ENCODE results near the gene TMEM37. TPM values are rescaled to one million over a fixed set of nuclear protein-coding genes. Genes with fewer than 3 reads are reported as not detected.

Gene TMEM37
- polyA plus RNA-seq, 1 of the 3 experiments (the other 2 are of a cell fraction) = 0.25 TPM

DNA sequence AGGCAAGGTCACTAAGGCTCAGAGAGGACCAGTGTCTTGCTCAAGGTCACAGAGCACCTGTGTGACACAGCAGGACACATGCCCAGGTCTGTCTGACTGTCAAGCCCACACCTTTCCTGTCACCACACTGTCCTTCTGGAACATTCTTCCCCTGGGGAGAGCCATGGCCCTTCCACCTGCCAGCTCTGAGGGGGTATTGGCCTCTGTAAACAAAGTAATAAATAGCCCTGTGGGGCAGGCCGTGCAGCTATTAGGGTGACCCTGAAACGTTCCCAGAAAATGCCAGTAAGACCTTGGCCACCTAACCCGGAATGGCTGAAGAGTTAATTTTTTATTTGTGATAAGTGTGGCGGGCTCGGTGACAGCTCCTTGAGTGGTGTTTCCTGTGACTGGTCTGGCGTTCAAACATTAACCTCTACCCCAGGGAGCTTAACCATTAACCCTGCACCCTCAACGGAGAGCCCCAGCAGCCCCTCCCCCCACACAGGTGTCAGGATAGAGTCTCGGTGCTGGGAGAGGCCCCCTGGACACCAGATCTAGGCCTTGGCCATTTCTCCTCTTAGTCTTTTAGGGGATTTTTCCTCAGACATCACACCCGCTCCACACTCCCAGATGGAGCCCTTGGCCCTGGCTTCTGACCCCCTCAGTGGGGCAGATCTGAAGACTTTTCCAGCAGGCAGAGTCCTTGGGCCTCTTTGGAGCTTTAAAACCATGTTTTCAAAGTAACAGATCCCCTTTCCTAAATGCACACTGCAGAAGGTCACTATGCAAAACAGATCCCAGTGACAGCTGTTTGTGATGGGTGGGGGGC, 56.0 kb downstream of the TMEM37 start:
- Histone ChIP-seq H3K36me3 (replicated peaks in 1 of 2; ENCODE audit: control insufficient read depth in 1 of 2, insufficient read depth in 2 of 2, low read length in 1 of 2) (no peaks in the 10 kb centered on the region), H2AFZ (ENCODE audit: low read depth) (no peak overlapping the region), H3K9me3 (no peaks in the 10 kb centered on the region), H3K4me3 (ENCODE audit: low read depth in 2 of 2, low read length in 1 of 2) (no peak overlapping the region), H3K4me2 (no peak overlapping the region), H4K20me1 (ENCODE audit: insufficient read depth) (no peaks in the 10 kb centered on the region), H3K9me2 (no peaks in the 10 kb centered on the region), H3K27ac (ENCODE audit: low read depth in 2 of 2, low read length in 1 of 2) (no peak overlapping the region), H3F3A (replicated peaks; ENCODE audit: insufficient read depth) (no peaks in the 10 kb centered on the region), H3K79me2 (ENCODE audit: insufficient read depth) (no peaks in the 10 kb centered on the region), H3K4me1 (ENCODE audit: control insufficient read depth in 1 of 2, insufficient read depth in 2 of 2, low read depth in 1 of 2, low read length in 1 of 2) (peaks cover 0 to 50% of the 10 kb centered on the region in 2 experiments; a peak in 1 of 4 replicates), H3K9ac (no peak overlapping the region), H3K27me3 (ENCODE audit: insufficient read depth) (no peaks in the 10 kb centered on the region)
- TF ChIP-seq, protein P1, sequence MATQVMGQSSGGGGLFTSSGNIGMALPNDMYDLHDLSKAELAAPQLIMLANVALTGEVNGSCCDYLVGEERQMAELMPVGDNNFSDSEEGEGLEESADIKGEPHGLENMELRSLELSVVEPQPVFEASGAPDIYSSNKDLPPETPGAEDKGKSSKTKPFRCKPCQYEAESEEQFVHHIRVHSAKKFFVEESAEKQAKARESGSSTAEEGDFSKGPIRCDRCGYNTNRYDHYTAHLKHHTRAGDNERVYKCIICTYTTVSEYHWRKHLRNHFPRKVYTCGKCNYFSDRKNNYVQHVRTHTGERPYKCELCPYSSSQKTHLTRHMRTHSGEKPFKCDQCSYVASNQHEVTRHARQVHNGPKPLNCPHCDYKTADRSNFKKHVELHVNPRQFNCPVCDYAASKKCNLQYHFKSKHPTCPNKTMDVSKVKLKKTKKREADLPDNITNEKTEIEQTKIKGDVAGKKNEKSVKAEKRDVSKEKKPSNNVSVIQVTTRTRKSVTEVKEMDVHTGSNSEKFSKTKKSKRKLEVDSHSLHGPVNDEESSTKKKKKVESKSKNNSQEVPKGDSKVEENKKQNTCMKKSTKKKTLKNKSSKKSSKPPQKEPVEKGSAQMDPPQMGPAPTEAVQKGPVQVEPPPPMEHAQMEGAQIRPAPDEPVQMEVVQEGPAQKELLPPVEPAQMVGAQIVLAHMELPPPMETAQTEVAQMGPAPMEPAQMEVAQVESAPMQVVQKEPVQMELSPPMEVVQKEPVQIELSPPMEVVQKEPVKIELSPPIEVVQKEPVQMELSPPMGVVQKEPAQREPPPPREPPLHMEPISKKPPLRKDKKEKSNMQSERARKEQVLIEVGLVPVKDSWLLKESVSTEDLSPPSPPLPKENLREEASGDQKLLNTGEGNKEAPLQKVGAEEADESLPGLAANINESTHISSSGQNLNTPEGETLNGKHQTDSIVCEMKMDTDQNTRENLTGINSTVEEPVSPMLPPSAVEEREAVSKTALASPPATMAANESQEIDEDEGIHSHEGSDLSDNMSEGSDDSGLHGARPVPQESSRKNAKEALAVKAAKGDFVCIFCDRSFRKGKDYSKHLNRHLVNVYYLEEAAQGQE (IDR thresholded peaks at IDR 0.05; ENCODE audit: low read depth, low read length) = no peak
- no peak for TF ChIP-seq SIN3A (IDR thresholded peaks at IDR 0.05; ENCODE audit: borderline replicate concordance, low read depth, low read length)
- no peak for TF ChIP-seq RAD21 (IDR thresholded peaks at IDR 0.05; ENCODE audit: low read length)
- TF ChIP-seq TEAD4 (IDR thresholded peaks at IDR 0.05; ENCODE audit: borderline replicate concordance, insufficient read depth) = no peak
- TF ChIP-seq, protein P2, sequence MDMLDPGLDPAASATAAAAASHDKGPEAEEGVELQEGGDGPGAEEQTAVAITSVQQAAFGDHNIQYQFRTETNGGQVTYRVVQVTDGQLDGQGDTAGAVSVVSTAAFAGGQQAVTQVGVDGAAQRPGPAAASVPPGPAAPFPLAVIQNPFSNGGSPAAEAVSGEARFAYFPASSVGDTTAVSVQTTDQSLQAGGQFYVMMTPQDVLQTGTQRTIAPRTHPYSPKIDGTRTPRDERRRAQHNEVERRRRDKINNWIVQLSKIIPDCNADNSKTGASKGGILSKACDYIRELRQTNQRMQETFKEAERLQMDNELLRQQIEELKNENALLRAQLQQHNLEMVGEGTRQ (IDR thresholded peaks at IDR 0.05; ENCODE audit: borderline replicate concordance, low read depth, low read length) = no peak
- TF ChIP-seq, protein P3, sequence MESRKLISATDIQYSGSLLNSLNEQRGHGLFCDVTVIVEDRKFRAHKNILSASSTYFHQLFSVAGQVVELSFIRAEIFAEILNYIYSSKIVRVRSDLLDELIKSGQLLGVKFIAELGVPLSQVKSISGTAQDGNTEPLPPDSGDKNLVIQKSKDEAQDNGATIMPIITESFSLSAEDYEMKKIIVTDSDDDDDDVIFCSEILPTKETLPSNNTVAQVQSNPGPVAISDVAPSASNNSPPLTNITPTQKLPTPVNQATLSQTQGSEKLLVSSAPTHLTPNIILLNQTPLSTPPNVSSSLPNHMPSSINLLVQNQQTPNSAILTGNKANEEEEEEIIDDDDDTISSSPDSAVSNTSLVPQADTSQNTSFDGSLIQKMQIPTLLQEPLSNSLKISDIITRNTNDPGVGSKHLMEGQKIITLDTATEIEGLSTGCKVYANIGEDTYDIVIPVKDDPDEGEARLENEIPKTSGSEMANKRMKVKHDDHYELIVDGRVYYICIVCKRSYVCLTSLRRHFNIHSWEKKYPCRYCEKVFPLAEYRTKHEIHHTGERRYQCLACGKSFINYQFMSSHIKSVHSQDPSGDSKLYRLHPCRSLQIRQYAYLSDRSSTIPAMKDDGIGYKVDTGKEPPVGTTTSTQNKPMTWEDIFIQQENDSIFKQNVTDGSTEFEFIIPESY (IDR thresholded peaks at IDR 0.05; ENCODE audit: borderline replicate concordance, low read depth) = no peak
- no peak for TF ChIP-seq RXRA (IDR thresholded peaks at IDR 0.05; ENCODE audit: borderline replicate concordance, low read depth)
- TF ChIP-seq NFIC (IDR thresholded peaks at IDR 0.05; ENCODE audit: borderline replicate concordance) = no peak
- no peak for TF ChIP-seq TCF12 (IDR thresholded peaks at IDR 0.05)
- TF ChIP-seq TAF1 (IDR thresholded peaks at IDR 0.05; ENCODE audit: borderline replicate concordance, low read depth, low read length) = no peak
- no peak for TF ChIP-seq FOXJ3 (CRISPR knock-in tag; IDR thresholded peaks at IDR 0.05)
- DNase-seq = no peak
- POLR2A ChIA-PET = no interaction called here
- CTCF ChIA-PET = interaction anchor here (0.6 to 8.1 kb wide), 4 partner anchors 11 to 94 kb away, joined by 3 to 85 read pairs (median 3); no protein-coding TSS in a partner anchor
- WGBS (ENCODE audit: low lambda C conversion rate) = 50% methylated on average over 8 of the region's 9 CpGs

Other genes with a start within 250 kb of the TMEM37 start
- gene STEAP3, start 208.0 kb upstream of the TMEM37 start, polyA plus RNA-seq (2012; rRNA removed) = 30.6 and 34.3 TPM in 2 replicates
- 6.0 and 10.9 TPM in 2 replicates for gene C2orf76, start 65.0 kb upstream of the TMEM37 start, polyA plus RNA-seq (2012; rRNA removed)
- gene DBI, start 64.9 kb upstream of the TMEM37 start, polyA plus RNA-seq (2012; rRNA removed) = 150 and 180 TPM in 2 replicates
- gene SCTR, start 92.6 kb downstream of the TMEM37 start, polyA plus RNA-seq (2012; rRNA removed) = not detected in 2 replicates
- 0.12 and 0.15 TPM in 2 replicates for gene CFAP221, start 112.6 kb downstream of the TMEM37 start, polyA plus RNA-seq (2012; rRNA removed)
- 16.7 and 17.2 TPM in 2 replicates for gene TMEM177, start 247.3 kb downstream of the TMEM37 start, polyA plus RNA-seq (2012; rRNA removed)

Measured in SK-N-SH (cell line).